Measurements from ENCODE around the gene ENAH.
A peak's percentile ranks its signal among the peaks of the same experiment; 100 is the strongest.

ENAH gene

GRCh38 chr1:225691377-225691776, 38.5 kb upstream of the ENAH start:
- peak; percentile 51 for DNase-seq
- H3K36me3 ChIP-seq (replicated peaks), result no peaks in the 10 kb centered on the region
- in situ Hi-C loops (cut with HindIII; ENCODE audit: low pct_ligation_motif_present, low sequenced_read_pairs), result no loop called here
- H3K27ac ChIP-seq, result peak overlapping the region; percentile 61
- no peak overlapping the region for H3K4me3 ChIP-seq (ENCODE audit: low read depth, low read length)
- H3K27me3 ChIP-seq (replicated peaks), result no peaks in the 10 kb centered on the region
- TF ChIP-seq CTCF (IDR thresholded peaks at IDR 0.05; ENCODE audit: low read depth, low read length, missing control alignments), result no peak

- H3K4me3 ChIP-seq (ENCODE audit: low read depth, low read length), result no peak overlapping the region
- no peak overlapping the region for H3K27ac ChIP-seq
- in situ Hi-C loops (cut with HindIII; ENCODE audit: low pct_ligation_motif_present, low sequenced_read_pairs), result no loop called here
- no peak for TF ChIP-seq CTCF (IDR thresholded peaks at IDR 0.05; ENCODE audit: low read depth, low read length, missing control alignments)
- no peaks in the 10 kb centered on the region for H3K27me3 ChIP-seq (replicated peaks)
- H3K36me3 ChIP-seq (replicated peaks), result no peaks in the 10 kb centered on the region
- DNase-seq, result peak; percentile 12
These were observed 37.0 kb upstream of the ENAH start for GRCh38 chr1:225689882-225690459.

GRCh38 chr1:225688345-225688744, 35.4 kb upstream of the ENAH start:
- H3K4me3 ChIP-seq (ENCODE audit: low read depth, low read length), result no peak overlapping the region
- H3K27me3 ChIP-seq (replicated peaks), result no peaks in the 10 kb centered on the region
- H3K27ac ChIP-seq, result no peak overlapping the region
- no peaks in the 10 kb centered on the region for H3K36me3 ChIP-seq (replicated peaks)
- no peak for TF ChIP-seq CTCF (IDR thresholded peaks at IDR 0.05; ENCODE audit: low read depth, low read length, missing control alignments)
- DNase-seq, result no peak
- in situ Hi-C loops (cut with HindIII; ENCODE audit: low pct_ligation_motif_present, low sequenced_read_pairs), result no loop called here

- Histone ChIP-seq H3K27me3 (replicated peaks) (no peaks in the 10 kb centered on the region), H3K27ac (no peak overlapping the region), H3K36me3 (replicated peaks) (no peaks in the 10 kb centered on the region), H3K4me3 (ENCODE audit: low read depth, low read length) (no peak overlapping the region)
- TF ChIP-seq CTCF (IDR thresholded peaks at IDR 0.05; ENCODE audit: low read depth, low read length, missing control alignments), result no peak
- peak; percentile 14 for DNase-seq
- in situ Hi-C loops (cut with HindIII; ENCODE audit: low pct_ligation_motif_present, low sequenced_read_pairs), result no loop called here
These were observed 32.7 kb upstream of the ENAH start for GRCh38 chr1:225685476-225686176.

GRCh38 chr1:225684741-225685140, 31.8 kb upstream of the ENAH start:
- no peak for DNase-seq
- TF ChIP-seq CTCF (IDR thresholded peaks at IDR 0.05; ENCODE audit: low read depth, low read length, missing control alignments), result no peak
- in situ Hi-C loops (cut with HindIII; ENCODE audit: low pct_ligation_motif_present, low sequenced_read_pairs), result no loop called here

More at GRCh38 chr1:225684741-225685140, 31.8 kb upstream of the ENAH start:
- Histone ChIP-seq H3K36me3 (replicated peaks) (no peaks in the 10 kb centered on the region), H3K27me3 (replicated peaks) (no peaks in the 10 kb centered on the region), H3K4me3 (ENCODE audit: low read depth, low read length) (no peak overlapping the region), H3K27ac (no peak overlapping the region)

Data from brain microvascular endothelial cell (primary cell).